RWPE2 (cell line): Measurements from ENCODE around the gene GAGE10.

Source experiments
- ATAC-seq: fragments of 200-7000 bp; cut with Tn5 transposase; 3 replicates; pipeline ENCODE4 v1.9.1; 2021; ENCODE audit warnings: low read depth
- DNase-seq: peaks from one replicate; pipeline ENCODE4 v3.0.0-alpha.2; 2020; ENCODE audit warnings: low spot score
- H3K27ac ChIP-seq: fragments of 450-650 bp; 2 replicates; pipeline ENCODE4 v1.5.1; 2017; ENCODE audit warnings: mild to moderate bottlenecking; ENCODE audit not compliant: poor library complexity, severe bottlenecking
- H3K27me3 ChIP-seq: fragments of 250-450 bp; sonication (Bioruptor Pico); 2 replicates; pipeline ENCODE4 v1.5.1; 2021; ENCODE audit warnings: mild to moderate bottlenecking, moderate library complexity; ENCODE audit not compliant: insufficient read depth, poor library complexity, severe bottlenecking
- H3K36me3 ChIP-seq: fragments of 250-450 bp; sonication (Bioruptor Pico); 2 replicates; pipeline ENCODE4 v1.5.1; 2020; ENCODE audit warnings: low read depth, mild to moderate bottlenecking, moderate library complexity
- H3K4me1 ChIP-seq: fragments of 250-450 bp; sonication (Bioruptor Pico); 2 replicates; pipeline ENCODE4 v1.5.1; 2021; ENCODE audit warnings: mild to moderate bottlenecking, moderate library complexity; ENCODE audit not compliant: insufficient read depth, poor library complexity, severe bottlenecking
- H3K4me3 ChIP-seq: fragments of 250-450 bp; sonication (Bioruptor Pico); 2 replicates; pipeline ENCODE4 v1.5.1; 2021; ENCODE audit warnings: mild to moderate bottlenecking, moderate library complexity; ENCODE audit not compliant: severe bottlenecking
- H3K9me3 ChIP-seq: fragments of 250-450 bp; sonication (Bioruptor Pico); 2 replicates; pipeline ENCODE4 v1.5.1; 2021; ENCODE audit warnings: mild to moderate bottlenecking, moderate library complexity; ENCODE audit not compliant: severe bottlenecking
- CTCF ChIP-seq: fragments of 450-650 bp; IDR thresholded peaks from one replicate; pipeline ENCODE4 v1.5.1; 2017; ENCODE audit warnings: mild to moderate bottlenecking, moderate library complexity; ENCODE audit not compliant: poor library complexity, severe bottlenecking

The GAGE10 gene

GRCh38 chrX:49257846-49258748 is 45.3 kb upstream of the GAGE10 start:
- Histone ChIP-seq H3K4me1 (no peaks in the 10 kb centered on the region), H3K27ac (no peak overlapping the region), H3K36me3 (no peaks in the 10 kb centered on the region), H3K9me3 (no peaks in the 10 kb centered on the region), H3K4me3 (no peak overlapping the region), H3K27me3 (no peaks in the 10 kb centered on the region)
- TF ChIP-seq CTCF: no peak
- ATAC-seq: no peak
- DNase-seq: no peak

- DNase-seq (no peak), ATAC-seq (no peak)
Observed at GRCh38 chrX:49258749-49259124, 44.7 kb upstream of the GAGE10 start.

GRCh38 chrX:49260221-49260985 is 43.0 kb upstream of the GAGE10 start:
- Histone ChIP-seq H3K27me3 (no peaks in the 10 kb centered on the region), H3K4me3 (no peak overlapping the region), H3K4me1 (no peaks in the 10 kb centered on the region), H3K9me3 (no peaks in the 10 kb centered on the region), H3K36me3 (no peaks in the 10 kb centered on the region), H3K27ac (no peak overlapping the region)
- no peak for ATAC-seq
- no peak for TF ChIP-seq CTCF
- no peak for DNase-seq

More at GRCh38 chrX:49258749-49259124, 44.7 kb upstream of the GAGE10 start:
- Histone ChIP-seq H3K4me1 (no peaks in the 10 kb centered on the region), H3K36me3 (no peaks in the 10 kb centered on the region), H3K4me3 (no peak overlapping the region), H3K9me3 (no peaks in the 10 kb centered on the region), H3K27me3 (no peaks in the 10 kb centered on the region), H3K27ac (no peak overlapping the region)
- TF ChIP-seq CTCF: no peak

- no peak overlapping the region for H3K27ac ChIP-seq
- no peak for TF ChIP-seq CTCF
- no peak overlapping the region for H3K4me3 ChIP-seq
- no peak for DNase-seq
- H3K4me1 ChIP-seq: no peaks in the 10 kb centered on the region
- no peak for ATAC-seq
- H3K27me3 ChIP-seq: no peaks in the 10 kb centered on the region
- H3K36me3 ChIP-seq: no peaks in the 10 kb centered on the region
- H3K9me3 ChIP-seq: no peaks in the 10 kb centered on the region
Observed at GRCh38 chrX:49262603-49263002, 40.8 kb upstream of the GAGE10 start.

GRCh38 chrX:49263631-49264030 is 39.8 kb upstream of the GAGE10 start:
- no peak for DNase-seq
- Histone ChIP-seq H3K27me3 (no peaks in the 10 kb centered on the region), H3K4me1 (no peaks in the 10 kb centered on the region), H3K4me3 (no peak overlapping the region), H3K36me3 (no peaks in the 10 kb centered on the region), H3K9me3 (no peaks in the 10 kb centered on the region), H3K27ac (no peak overlapping the region)
- ATAC-seq: no peak
- TF ChIP-seq CTCF: no peak
